HepG2 (cell line): ENCODE measurements around the gene EHD4. TPM values are rescaled to one million over a fixed set of nuclear protein-coding genes. Genes with fewer than 3 reads are reported as not detected.

ENCODE experiments used
- ATAC-seq: fragments of 200-7000 bp; cut with Tn5 transposase; 3 replicates; pipeline ENCODE4 v1.9.1; 2020; ENCODE audit warnings: mild to moderate bottlenecking, moderate library complexity
- BruUV-seq: library from RNA; stranded (reverse); fragments of 400-500 nt; replicated peaks from 2 replicates; lab custom pipeline; 2021; lab: Mats Ljungman, UMichigan
- CTCF ChIA-PET: fragments of 300-600 bp; formaldehyde crosslinking; extraction: SDS; loops from one replicate; lab custom pipeline; 2021; ENCODE audit warnings: low total read pairs, inconsistent platforms, low intra/inter-chr PET ratio; lab: Yijun Ruan, JAX
- POLR2A ChIA-PET: fragments of 350-600 bp; sonication (Branson Sonifier 250); formaldehyde crosslinking; loops from one replicate; lab custom pipeline; 2020; ENCODE audit warnings: antibody characterized with exemption, inconsistent platforms; lab: Yijun Ruan, JAX
- DNase-seq: peaks from one replicate; pipeline ENCODE4 v3.0.0-alpha.2; 2015; ENCODE audit warnings: low spot score
- FAIRE-seq: peaks from 3 replicates; lab custom pipeline; 2011; peaks lifted over from hg19 to GRCh38; lab: Jason Lieb, UNC
- H2AFZ ChIP-seq: one replicate; pipeline ENCODE4 v1.6.1; 2011; ENCODE audit warnings: low read length, inconsistent platforms
- H3K27ac ChIP-seq: fragments of 300-600 bp; 3 replicates; pipeline ENCODE4 v1.8.0; 2011; ENCODE audit warnings: mixed run types, mild to moderate bottlenecking, mixed read lengths, low read length, inconsistent platforms; ENCODE audit not compliant: insufficient read depth; ENCODE audit errors: extremely low read length
- H3K27me3 ChIP-seq, 2 experiments: fragments of 200-600 bp in 1 of 2; 2 replicates in 1 of 2; 3 replicates in 1 of 2; pipeline versions ENCODE4 v1.6.0 to v1.8.0; 2011; ENCODE audit warnings: low read length in 2 of 2, mild to moderate bottlenecking in 2 of 2, moderate library complexity in 2 of 2, inconsistent platforms in 1 of 2; ENCODE audit not compliant: insufficient read depth in 2 of 2, control insufficient read depth in 1 of 2
- H3K36me3 ChIP-seq, 2 experiments: fragments of 200-600 bp in 1 of 2; replicated peaks in 1 of 2; 2 replicates in 1 of 2; 3 replicates in 1 of 2; pipeline versions ENCODE4 v1.5.1 to v1.8.0; 2011; ENCODE audit warnings: low read length in 2 of 2, inconsistent platforms in 1 of 2; ENCODE audit not compliant: insufficient read depth in 2 of 2, control insufficient read depth in 1 of 2
- H3K4me1 ChIP-seq: 2 replicates; pipeline ENCODE4 v1.5.1; 2012; ENCODE audit warnings: low read length, inconsistent platforms; ENCODE audit not compliant: insufficient read depth
- H3K4me2 ChIP-seq: 2 replicates; pipeline ENCODE4 v1.6.0; 2011; ENCODE audit warnings: low read depth, low read length, inconsistent platforms
- H3K4me3 ChIP-seq, 3 experiments: fragments of 200-600 bp in 1 of 3; sonication (generic), shearing (Covaris generic) in 1 of 3; replicated peaks in 1 of 3; 2 replicates each; pipeline ENCODE4 v1.5.1; 2011 to 2016; ENCODE audit warnings: low read length in 3 of 3, inconsistent platforms in 2 of 3, low read depth in 2 of 3, mild to moderate bottlenecking in 2 of 3, control low read depth in 1 of 3, mixed read lengths in 1 of 3; ENCODE audit not compliant: insufficient read depth in 1 of 3
- H3K79me2 ChIP-seq: one replicate; pipeline ENCODE4 v1.6.1; 2011; ENCODE audit warnings: low read length, inconsistent platforms; ENCODE audit not compliant: insufficient read depth
- H3K9ac ChIP-seq: 2 replicates; pipeline ENCODE4 v1.6.0; 2011; ENCODE audit warnings: mild to moderate bottlenecking, low read depth, low read length, inconsistent platforms; ENCODE audit not compliant: insufficient read depth
- H3K9me3 ChIP-seq: 2 replicates; pipeline ENCODE4 v1.5.1; 2012; ENCODE audit warnings: mild to moderate bottlenecking, low read length
- H4K20me1 ChIP-seq: 2 replicates; pipeline ENCODE4 v1.6.0; 2011; ENCODE audit warnings: inconsistent platforms, mild to moderate bottlenecking, low read length, moderate library complexity; ENCODE audit not compliant: insufficient read depth
- FOXO1 ChIP-seq: sonication (generic); formaldehyde crosslinking; IDR thresholded peaks from 2 replicates; pipeline ENCODE4 v1.4.0; 2020; ENCODE audit warnings: missing genetic modification reagents
- KLF16 ChIP-seq, 2 experiments: sonication (generic) in 1 of 2; formaldehyde crosslinking in 1 of 2; IDR thresholded peaks; 2 replicates each; pipeline versions ENCODE4 v1.6.1 to v1.8.0; 2016 to 2023; ENCODE audit warnings: missing genetic modification reagents in 2 of 2, missing compliant biosample characterization in 1 of 2
- WGBS: methylation state at CpG from one replicate; pipeline ENCODE4 v1.1.6; 2017; ENCODE audit warnings: low lambda C conversion rate; 5-methylcytosine and 5-hydroxymethylcytosine counted together
- in situ Hi-C: cut with HindIII; loops from 2 replicates; pipeline ENCODE4 v1.10.0; 2017; ENCODE audit warnings: low pct_unique_long_range_greater_than_20kb; ENCODE audit not compliant: extremely low pct_ligation_motif_present
- intact Hi-C: fragments of 100-400 bp; cut with micrococcal nuclease; formaldehyde crosslinking; loops from one replicate; pipeline ENCODE4 v1.10.0; 2022; ENCODE audit not compliant: unreplicated experiment
- polyA plus RNA-seq, 8 experiments: library from polyadenylated mRNA; depleted of rRNA in 3 of 8; stranded (reverse) in 7 of 8; unstranded in 1 of 8; fragments of >200 nt; fragmentation: Illumina TruSeq in 4 of 8; extraction: Trizol in 4 of 8; gene quantifications; 2 replicates each; pipeline versions ENCODE4 v1.2.1 to v1.2.3, GENCODE V29; 2011 to 2016; ENCODE audit warnings: low read depth in 4 of 8, missing spikeins in 1 of 8, mixed read lengths in 1 of 8; ENCODE audit not compliant: insufficient read depth in 1 of 8
- total RNA-seq, 5 experiments: library from RNA; depleted of rRNA; stranded (reverse); fragments of >200 nt; fragmentation: Illumina TruSeq; extraction: Trizol; gene quantifications; 2 replicates each; pipeline ENCODE4 v1.2.3, GENCODE V29; 2016; ENCODE audit warnings: low read depth in 1 of 5
- TF ChIP-seq, protein P1 (sequence below): sonication (generic); formaldehyde crosslinking; IDR thresholded peaks from 2 replicates; pipeline ENCODE4 v1.4.0; 2020; ENCODE audit warnings: missing genetic modification reagents

The EHD4 gene
- total and polyA plus RNA-seq, 2 of the 13 experiments (the other 11 are each of a cell fraction or from before 2014, with no cell fraction given): 3.1 to 4.8 TPM

DNA sequence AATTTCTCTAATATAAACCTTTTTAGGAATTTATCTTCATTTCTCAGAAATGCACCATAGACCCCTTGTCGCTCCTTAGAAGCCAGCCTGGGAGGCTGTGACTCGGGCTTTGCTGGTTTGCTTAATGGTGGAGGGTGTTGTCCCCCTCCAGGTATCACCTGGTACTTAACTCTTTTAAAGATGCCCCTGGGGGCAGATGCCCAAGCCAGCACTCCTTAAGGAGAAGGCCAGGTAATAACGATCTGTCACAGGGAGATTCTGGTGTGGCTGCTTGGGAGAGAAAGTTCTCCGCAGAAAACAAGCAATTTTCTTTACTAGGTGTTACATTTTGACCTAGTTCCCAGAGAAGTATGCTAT, 22.3 kb downstream of the EHD4 start:
- intact Hi-C loops: no loop called here
- in situ Hi-C loops: no loop called here
- POLR2A ChIA-PET: no interaction called here
- Histone ChIP-seq H3K4me2 (no peak overlapping the region), H3K4me3 (no peak overlapping the region), H4K20me1 (no peaks in the 10 kb centered on the region), H2AFZ (no peak overlapping the region), H3K9ac (no peak overlapping the region), H3K36me3 (peaks cover 2 to 9% of the 10 kb centered on the region in 2 experiments; a peak in 4 of 5 replicates), H3K79me2 (no peaks in the 10 kb centered on the region), H3K27ac (no peak overlapping the region), H3K9me3 (no peaks in the 10 kb centered on the region), H3K4me1 (peaks cover under 1% of the 10 kb centered on the region; the same call in 1 of the 2 replicates)
- CTCF ChIA-PET: no interaction called here
- BruUV-seq: no TSS peak
- ATAC-seq (no peak), FAIRE-seq (no peak), DNase-seq (no peak)
- TF ChIP-seq, protein P1, sequence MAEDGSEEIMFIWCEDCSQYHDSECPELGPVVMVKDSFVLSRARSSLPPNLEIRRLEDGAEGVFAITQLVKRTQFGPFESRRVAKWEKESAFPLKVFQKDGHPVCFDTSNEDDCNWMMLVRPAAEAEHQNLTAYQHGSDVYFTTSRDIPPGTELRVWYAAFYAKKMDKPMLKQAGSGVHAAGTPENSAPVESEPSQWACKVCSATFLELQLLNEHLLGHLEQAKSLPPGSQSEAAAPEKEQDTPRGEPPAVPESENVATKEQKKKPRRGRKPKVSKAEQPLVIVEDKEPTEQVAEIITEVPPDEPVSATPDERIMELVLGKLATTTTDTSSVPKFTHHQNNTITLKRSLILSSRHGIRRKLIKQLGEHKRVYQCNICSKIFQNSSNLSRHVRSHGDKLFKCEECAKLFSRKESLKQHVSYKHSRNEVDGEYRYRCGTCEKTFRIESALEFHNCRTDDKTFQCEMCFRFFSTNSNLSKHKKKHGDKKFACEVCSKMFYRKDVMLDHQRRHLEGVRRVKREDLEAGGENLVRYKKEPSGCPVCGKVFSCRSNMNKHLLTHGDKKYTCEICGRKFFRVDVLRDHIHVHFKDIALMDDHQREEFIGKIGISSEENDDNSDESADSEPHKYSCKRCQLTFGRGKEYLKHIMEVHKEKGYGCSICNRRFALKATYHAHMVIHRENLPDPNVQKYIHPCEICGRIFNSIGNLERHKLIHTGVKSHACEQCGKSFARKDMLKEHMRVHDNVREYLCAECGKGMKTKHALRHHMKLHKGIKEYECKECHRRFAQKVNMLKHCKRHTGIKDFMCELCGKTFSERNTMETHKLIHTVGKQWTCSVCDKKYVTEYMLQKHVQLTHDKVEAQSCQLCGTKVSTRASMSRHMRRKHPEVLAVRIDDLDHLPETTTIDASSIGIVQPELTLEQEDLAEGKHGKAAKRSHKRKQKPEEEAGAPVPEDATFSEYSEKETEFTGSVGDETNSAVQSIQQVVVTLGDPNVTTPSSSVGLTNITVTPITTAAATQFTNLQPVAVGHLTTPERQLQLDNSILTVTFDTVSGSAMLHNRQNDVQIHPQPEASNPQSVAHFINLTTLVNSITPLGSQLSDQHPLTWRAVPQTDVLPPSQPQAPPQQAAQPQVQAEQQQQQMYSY (CRISPR knock-in tag): no peak
- TF ChIP-seq FOXO1 (CRISPR knock-in tag) (no peak), KLF16 (CRISPR knock-in tag; IDR thresholded peaks at IDR 0.05) (no peak)
- TF ChIP-seq, all 625 proteins: peak for 0
- 85% methylated on average over 4 of the region's 4 CpGs for WGBS
- H3K27me3 ChIP-seq: no peaks in the 10 kb centered on the region
